ENCODE measurements around the gene S100A7A. TPM values are rescaled to one million over a fixed set of nuclear protein-coding genes. Genes with fewer than 3 reads are reported as not detected.

S100A7A gene
- total and polyA plus RNA-seq, 4 donors: not detected

DNA sequence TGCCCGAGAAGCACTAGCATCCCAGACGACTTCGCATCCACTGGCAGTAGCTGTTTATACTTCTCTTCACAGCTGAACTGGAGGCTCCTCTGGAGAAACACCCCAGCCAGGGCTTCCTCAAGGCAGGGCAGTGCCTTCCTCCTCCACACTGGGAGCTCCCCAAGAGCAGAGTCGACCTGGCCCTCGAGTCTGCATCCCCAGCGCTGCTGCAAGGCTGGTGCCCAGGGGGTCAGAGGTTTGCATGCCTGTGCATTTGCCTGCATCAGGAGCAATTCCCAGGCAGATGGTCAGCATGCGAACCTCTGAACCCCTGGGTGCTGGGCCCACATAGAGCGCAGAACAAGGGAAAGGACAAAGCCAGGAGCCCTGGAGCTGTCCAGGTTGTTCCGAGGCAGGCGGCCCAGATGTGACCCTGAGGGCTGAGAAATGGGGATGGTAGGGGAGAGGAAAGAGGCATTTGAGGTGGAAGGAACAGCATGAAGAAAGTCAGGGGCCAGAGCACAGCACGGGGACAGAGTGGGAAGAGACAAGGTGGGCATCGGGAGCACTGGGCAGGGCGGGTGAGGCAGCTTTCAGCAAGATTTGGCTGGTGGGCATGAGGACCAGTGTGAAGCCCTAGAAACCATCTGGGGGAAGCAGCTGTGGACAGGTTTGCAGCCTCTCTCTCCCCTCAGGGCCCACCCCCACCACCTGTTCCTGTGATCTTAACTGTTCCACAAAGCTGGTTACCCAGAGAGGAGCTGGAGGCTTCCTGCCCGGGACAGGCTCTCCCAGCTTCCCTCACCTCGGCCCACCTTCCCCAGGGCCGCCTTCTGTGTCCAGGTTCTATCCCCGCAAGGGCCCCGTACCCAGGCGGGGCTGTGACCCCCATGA lies 19.0 kb upstream of the S100A7A start:
- H3K36me3 ChIP-seq (ENCODE audit: control insufficient read depth in 4 of 4, insufficient read depth in 4 of 4, low read length in 4 of 4): no peaks in the 10 kb centered on the region
- no peak overlapping the region for H3K4me3 ChIP-seq
- H3K27me3 ChIP-seq (ENCODE audit: control insufficient read depth in 3 of 3, insufficient read depth in 3 of 3, low read length in 2 of 3): peaks cover 2 to 7% (median 3%) of the 10 kb centered on the region in 3 donors
- H3K4me1 ChIP-seq (ENCODE audit: control insufficient read depth in 5 of 5, insufficient read depth in 5 of 5, low read length in 5 of 5): no peaks in the 10 kb centered on the region
- WGBS, 2 donors: 85 to 90% methylated on average over 19 of the region's 19 CpGs
- ATAC-seq (ENCODE audit: insufficient read depth, low FRiP score): no peak
- H3K27ac ChIP-seq (ENCODE audit: low read depth in 1 of 2, low read length in 1 of 2): no peak overlapping the region
- no peak overlapping the region for H3K9ac ChIP-seq (ENCODE audit: insufficient read depth in 1 of 2, low read length in 2 of 2)
- DNase-seq: no peak
- TF ChIP-seq CTCF (IDR thresholded peaks at IDR 0.05; ENCODE audit: control extremely low read depth, extremely low read depth): no peak
- no peaks in the 10 kb centered on the region for H3K9me3 ChIP-seq (ENCODE audit: control insufficient read depth in 4 of 4, insufficient read depth in 3 of 4, low read length in 3 of 4)

GRCh38 chr1:153397924-153398651 lies 18.2 kb upstream of the S100A7A start:
- no peak overlapping the region for H3K27ac ChIP-seq (ENCODE audit: low read depth in 1 of 2, low read length in 1 of 2)
- ATAC-seq (ENCODE audit: insufficient read depth, low FRiP score) (no peak), DNase-seq (no peak)
- H3K36me3 ChIP-seq (ENCODE audit: control insufficient read depth in 4 of 4, insufficient read depth in 4 of 4, low read length in 4 of 4): no peaks in the 10 kb centered on the region
- 74 to 76% methylated on average over 6 of the region's 6 CpGs for WGBS, 2 donors
- TF ChIP-seq CTCF (IDR thresholded peaks at IDR 0.05; ENCODE audit: control extremely low read depth, extremely low read depth): no peak
- H3K9me3 ChIP-seq (ENCODE audit: control insufficient read depth in 4 of 4, insufficient read depth in 3 of 4, low read length in 3 of 4): no peaks in the 10 kb centered on the region
- H3K4me1 ChIP-seq (ENCODE audit: control insufficient read depth in 5 of 5, insufficient read depth in 5 of 5, low read length in 5 of 5): no peaks in the 10 kb centered on the region
- no peak overlapping the region for H3K4me3 ChIP-seq
- H3K27me3 ChIP-seq (ENCODE audit: control insufficient read depth in 3 of 3, insufficient read depth in 3 of 3, low read length in 2 of 3): peaks cover 2 to 3% (median 3%) of the 10 kb centered on the region in 3 donors
- H3K9ac ChIP-seq (ENCODE audit: insufficient read depth in 1 of 2, low read length in 2 of 2): no peak overlapping the region

DNA sequence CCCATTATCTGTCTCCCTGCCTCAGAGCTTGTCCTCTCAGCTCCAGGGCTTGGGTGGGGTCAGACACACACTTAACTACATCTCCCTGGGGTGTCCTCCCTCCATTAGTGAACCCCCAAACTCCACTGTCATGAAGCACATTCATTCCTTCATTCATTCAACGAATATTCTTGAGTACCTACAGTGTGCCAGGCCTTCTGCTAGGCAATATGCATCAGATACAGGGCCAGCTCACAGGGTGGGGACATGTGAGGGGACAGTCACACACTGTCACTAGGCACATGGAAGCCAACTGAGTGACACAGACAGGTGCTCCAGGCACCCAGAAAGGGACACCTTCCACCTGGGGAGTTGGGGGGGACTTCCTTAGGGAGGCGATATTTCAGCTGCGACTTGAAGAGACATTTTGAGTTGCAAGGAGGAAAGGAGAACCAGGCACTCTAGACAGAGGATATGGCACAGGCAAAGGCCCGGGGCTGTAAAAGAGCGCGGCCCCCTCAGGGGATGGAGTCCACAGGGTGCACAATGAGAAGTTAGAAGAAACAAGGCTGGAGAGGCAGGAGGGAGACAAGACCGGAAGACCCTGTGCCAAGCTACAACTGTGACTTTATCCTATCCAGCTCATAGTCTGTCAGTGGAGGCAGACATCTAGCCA lies 16.8 kb upstream of the S100A7A start:
- Histone ChIP-seq H3K4me1 (ENCODE audit: control insufficient read depth in 5 of 5, insufficient read depth in 5 of 5, low read length in 5 of 5) (no peaks in the 10 kb centered on the region), H3K36me3 (ENCODE audit: control insufficient read depth in 4 of 4, insufficient read depth in 4 of 4, low read length in 4 of 4) (no peaks in the 10 kb centered on the region), H3K9ac (ENCODE audit: insufficient read depth in 1 of 2, low read length in 2 of 2) (no peak overlapping the region), H3K27ac (ENCODE audit: low read depth in 1 of 2, low read length in 1 of 2) (no peak overlapping the region), H3K27me3 (ENCODE audit: control insufficient read depth in 3 of 3, insufficient read depth in 3 of 3, low read length in 2 of 3) (peaks cover 0 to 2% (median 2%) of the 10 kb centered on the region in 3 donors), H3K9me3 (ENCODE audit: control insufficient read depth in 4 of 4, insufficient read depth in 3 of 4, low read length in 3 of 4) (no peaks in the 10 kb centered on the region), H3K4me3 (no peak overlapping the region)
- WGBS, 2 donors: 84 to 89% methylated on average over 7 of the region's 7 CpGs
- DNase-seq (no peak), ATAC-seq (ENCODE audit: insufficient read depth, low FRiP score) (no peak)
- TF ChIP-seq CTCF (IDR thresholded peaks at IDR 0.05; ENCODE audit: control extremely low read depth, extremely low read depth): no peak

Measured in lung (tissue), 12 donors.